GM12874 (cell line): Measurements from ENCODE around the gene RILPL1.
A peak's percentile ranks its signal among the peaks of the same experiment; 100 is the strongest.

Source experiments
- CTCF ChIP-seq: IDR thresholded peaks from 2 replicates; pipeline ENCODE4 v1.5.1; 2011; ENCODE audit warnings: low read depth, mild to moderate bottlenecking, control low read depth, low read length, moderate library complexity; ENCODE audit not compliant: insufficient read depth

The RILPL1 gene

GRCh38 chr12:123533672-123534643 is at the start of gene RILPL1:
RILPL1 (minus strand) TSS chr12:123533719; CDS start chr12:123533482, 237 bp downstream.
- TF ChIP-seq CTCF: peak; percentile 46

GRCh38 chr12:123580772-123581171 is 47.3 kb upstream of the RILPL1 start:
- no peak for TF ChIP-seq CTCF

- TF ChIP-seq CTCF: no peak
Observed at GRCh38 chr12:123578243-123578642, 44.7 kb upstream of the RILPL1 start.

GRCh38 chr12:123576611-123577010 is 43.1 kb upstream of the RILPL1 start:
- no peak for TF ChIP-seq CTCF

- no peak for TF ChIP-seq CTCF
Observed at GRCh38 chr12:123573870-123574269, 40.4 kb upstream of the RILPL1 start.

GRCh38 chr12:123572391-123572790 is 38.9 kb upstream of the RILPL1 start:
- TF ChIP-seq CTCF: no peak

GRCh38 chr12:123571343-123571813 is 37.9 kb upstream of the RILPL1 start:
- no peak for TF ChIP-seq CTCF
